ENCODE measurements around the gene DBN1.

DNA sequence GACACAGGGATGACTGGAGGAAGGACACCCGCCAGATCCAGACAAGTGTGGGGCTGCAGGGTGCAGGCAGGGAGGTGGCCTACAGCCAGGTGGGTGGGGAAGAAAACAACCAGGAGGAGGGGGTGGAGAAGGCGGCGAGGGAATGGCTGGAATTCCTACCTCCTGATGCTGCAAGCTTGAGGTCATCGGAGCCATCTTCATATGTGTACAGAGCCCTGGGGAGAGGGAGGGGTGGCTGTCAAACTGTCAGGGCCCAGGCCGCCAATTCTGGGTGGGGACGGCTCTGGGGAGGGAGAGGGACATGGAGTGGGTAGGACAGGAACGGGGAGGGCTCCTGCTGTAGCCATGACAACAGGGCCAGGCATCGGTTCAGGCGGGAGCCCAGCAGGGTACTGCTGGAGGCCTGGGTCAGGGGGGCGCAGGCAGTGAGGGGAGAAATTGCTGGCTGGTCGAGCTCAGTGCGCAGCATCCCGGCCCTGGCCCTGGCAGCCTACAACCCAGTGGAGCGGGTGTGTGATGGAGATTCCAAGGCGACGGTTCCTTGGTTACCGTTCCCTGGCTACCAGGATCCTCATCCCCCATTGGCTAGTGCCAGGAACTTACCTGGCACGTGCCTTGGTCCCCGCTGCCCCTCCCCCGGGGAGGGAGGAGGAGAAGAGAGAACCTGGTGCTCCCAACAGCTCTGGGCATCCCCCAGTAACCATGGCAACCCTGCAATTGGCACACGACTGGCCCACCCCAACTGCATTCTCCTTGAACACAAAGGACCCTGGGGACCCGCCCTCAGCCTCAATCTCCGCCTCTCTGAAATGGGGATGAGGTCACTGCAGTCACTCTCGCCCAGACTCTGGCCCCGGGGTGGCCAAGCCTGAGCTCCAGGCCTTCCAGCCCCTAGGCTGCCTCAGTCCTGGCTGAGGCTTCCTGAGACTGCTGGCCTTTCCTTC, 4.5 kb downstream of the DBN1 start:
- TF ChIP-seq, protein P1, sequence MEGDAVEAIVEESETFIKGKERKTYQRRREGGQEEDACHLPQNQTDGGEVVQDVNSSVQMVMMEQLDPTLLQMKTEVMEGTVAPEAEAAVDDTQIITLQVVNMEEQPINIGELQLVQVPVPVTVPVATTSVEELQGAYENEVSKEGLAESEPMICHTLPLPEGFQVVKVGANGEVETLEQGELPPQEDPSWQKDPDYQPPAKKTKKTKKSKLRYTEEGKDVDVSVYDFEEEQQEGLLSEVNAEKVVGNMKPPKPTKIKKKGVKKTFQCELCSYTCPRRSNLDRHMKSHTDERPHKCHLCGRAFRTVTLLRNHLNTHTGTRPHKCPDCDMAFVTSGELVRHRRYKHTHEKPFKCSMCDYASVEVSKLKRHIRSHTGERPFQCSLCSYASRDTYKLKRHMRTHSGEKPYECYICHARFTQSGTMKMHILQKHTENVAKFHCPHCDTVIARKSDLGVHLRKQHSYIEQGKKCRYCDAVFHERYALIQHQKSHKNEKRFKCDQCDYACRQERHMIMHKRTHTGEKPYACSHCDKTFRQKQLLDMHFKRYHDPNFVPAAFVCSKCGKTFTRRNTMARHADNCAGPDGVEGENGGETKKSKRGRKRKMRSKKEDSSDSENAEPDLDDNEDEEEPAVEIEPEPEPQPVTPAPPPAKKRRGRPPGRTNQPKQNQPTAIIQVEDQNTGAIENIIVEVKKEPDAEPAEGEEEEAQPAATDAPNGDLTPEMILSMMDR (conservative IDR thresholded peaks at IDR 0.05; ENCODE audit: low read depth, low read length) = no peak
- no peak for TF ChIP-seq EZH2phosphoT487 (IDR thresholded peaks at IDR 0.05; ENCODE audit: borderline replicate concordance, low read length)
- no peak for TF ChIP-seq EZH2 (IDR thresholded peaks at IDR 0.05; ENCODE audit: low read length, unreplicated experiment)

All from PC-3 (cell line).